Inferior parietal cortex (tissue), 1 donor: ENCODE measurements around the gene CXorf38.
"Not testable (repeated sequence)": the region's sequence is repeated elsewhere in the genome, so short reads cannot be mapped to it uniquely, and the experiment has no call there.

Experiments used
- DNase-seq: peaks from one replicate; pipeline ENCODE4 v3.0.0-alpha.2; 2016; ENCODE audit errors: extremely low spot score

CXorf38 gene

GRCh38 chrX:40628506-40628905 lies 18.9 kb downstream of the CXorf38 start:
- DNase-seq, result no peak

- DNase-seq, result peak; percentile 8
These were observed 22.1 kb downstream of the CXorf38 start for GRCh38 chrX:40625294-40625693.

GRCh38 chrX:40623665-40624064 lies 23.7 kb downstream of the CXorf38 start:
- DNase-seq, result no peak

GRCh38 chrX:40623139-40623536 lies 24.2 kb downstream of the CXorf38 start, which contains the start of gene MPC1L:
MPC1L (plus strand) TSS chrX:40623428; CDS start chrX:40623566, 138 bp downstream.
- no peak for DNase-seq

GRCh38 chrX:40622479-40623138 lies 24.8 kb downstream of the CXorf38 start:
- no peak for DNase-seq

- DNase-seq, result no peak
These were observed 29.8 kb downstream of the CXorf38 start for GRCh38 chrX:40617566-40617965.

- no peak for DNase-seq
These were observed 31.4 kb downstream of the CXorf38 start for GRCh38 chrX:40615976-40616375.

- DNase-seq, result no peak
These were observed 34.9 kb downstream of the CXorf38 start for GRCh38 chrX:40612511-40612910.

- DNase-seq, result no peak
These were observed 40.0 kb downstream of the CXorf38 start for GRCh38 chrX:40607381-40607780.

- no peak for DNase-seq
These were observed 43.9 kb downstream of the CXorf38 start for GRCh38 chrX:40603446-40603845.

- not testable (repeated sequence) for DNase-seq
These were observed 57.6 kb downstream of the CXorf38 start for GRCh38 chrX:40589616-40590321.

GRCh38 chrX:40587623-40588022 lies 59.7 kb downstream of the CXorf38 start:
- DNase-seq, result not testable (repeated sequence)

- DNase-seq, result no peak
These were observed 64.5 kb downstream of the CXorf38 start for GRCh38 chrX:40582811-40583210.

- DNase-seq, result not testable (repeated sequence)
These were observed 65.2 kb downstream of the CXorf38 start for GRCh38 chrX:40582178-40582577.

GRCh38 chrX:40581336-40581920 lies 65.9 kb downstream of the CXorf38 start:
- no peak for DNase-seq

- peak; percentile 92 for DNase-seq
These were observed 66.6 kb downstream of the CXorf38 start, which contains the start of gene ATP6AP2 for GRCh38 chrX:40580537-40581335. ATP6AP2 (plus strand) TSS chrX:40580970; CDS start chrX:40581066, 96 bp downstream.

- no peak for DNase-seq
These were observed 67.3 kb downstream of the CXorf38 start for GRCh38 chrX:40579900-40580536.

- DNase-seq, result no peak
These were observed 68.2 kb downstream of the CXorf38 start for GRCh38 chrX:40579141-40579540.

- DNase-seq, result no peak
These were observed 69.2 kb downstream of the CXorf38 start for GRCh38 chrX:40578039-40578695.
